ENCODE results near the gene MTERF1.
"Not testable (repeated sequence)": the region's sequence is repeated elsewhere in the genome, so short reads cannot be mapped to it uniquely, and the experiment has no call there.

Gene MTERF1

DNA sequence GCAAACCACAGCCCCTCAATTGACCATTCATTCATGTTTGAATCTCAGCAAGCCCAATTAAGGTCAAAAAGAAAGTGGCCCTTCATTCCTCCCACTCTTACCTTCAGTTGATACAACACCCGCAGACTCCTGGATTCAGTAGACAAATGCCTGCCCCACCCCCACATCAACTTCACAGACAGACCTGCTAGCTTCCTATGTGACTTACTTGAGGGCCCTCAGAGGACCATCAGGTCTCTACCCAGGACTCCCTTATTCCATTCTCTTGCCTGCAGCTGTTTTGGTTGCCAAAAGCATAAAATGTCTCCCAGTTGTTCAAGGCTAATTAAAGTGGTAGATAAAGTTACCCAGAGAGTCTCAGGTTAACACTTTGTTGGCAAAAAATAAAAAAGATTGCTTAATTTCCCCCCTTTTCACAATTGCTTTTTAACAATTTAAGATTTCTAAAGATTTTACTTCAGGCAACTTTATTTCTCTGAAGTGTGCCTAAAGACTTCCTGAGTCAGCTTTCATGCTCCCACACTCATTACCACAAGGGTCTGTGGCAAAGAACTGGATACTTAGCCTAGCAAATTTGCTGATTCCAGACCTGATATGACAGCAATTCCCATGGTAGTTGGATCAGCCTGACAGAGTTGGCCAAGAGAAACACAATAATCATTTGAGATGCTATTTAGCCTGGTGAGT is 3.3 kb upstream of the MTERF1 start:
- peak; percentile 6 for DNase-seq

DNA sequence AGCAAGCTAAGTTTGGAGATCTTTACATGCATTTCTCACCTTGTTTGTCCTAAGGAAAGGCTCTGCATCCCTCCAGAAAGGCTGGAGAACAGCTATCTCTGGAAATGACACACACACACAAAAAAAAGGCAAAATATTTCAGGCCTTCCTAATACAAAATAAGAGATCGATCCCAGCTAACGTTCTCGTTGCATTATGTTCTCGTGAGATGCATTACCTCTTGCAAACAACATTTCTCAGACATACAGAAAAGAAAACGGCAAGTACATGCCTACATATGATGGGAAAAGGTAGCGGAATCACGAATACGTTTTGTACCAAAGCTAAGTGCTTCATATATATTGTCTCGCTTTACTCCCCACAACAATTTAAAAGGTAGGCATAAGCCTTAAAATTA is 488 bp downstream of the MTERF1 start:
- no peak for DNase-seq

DNA sequence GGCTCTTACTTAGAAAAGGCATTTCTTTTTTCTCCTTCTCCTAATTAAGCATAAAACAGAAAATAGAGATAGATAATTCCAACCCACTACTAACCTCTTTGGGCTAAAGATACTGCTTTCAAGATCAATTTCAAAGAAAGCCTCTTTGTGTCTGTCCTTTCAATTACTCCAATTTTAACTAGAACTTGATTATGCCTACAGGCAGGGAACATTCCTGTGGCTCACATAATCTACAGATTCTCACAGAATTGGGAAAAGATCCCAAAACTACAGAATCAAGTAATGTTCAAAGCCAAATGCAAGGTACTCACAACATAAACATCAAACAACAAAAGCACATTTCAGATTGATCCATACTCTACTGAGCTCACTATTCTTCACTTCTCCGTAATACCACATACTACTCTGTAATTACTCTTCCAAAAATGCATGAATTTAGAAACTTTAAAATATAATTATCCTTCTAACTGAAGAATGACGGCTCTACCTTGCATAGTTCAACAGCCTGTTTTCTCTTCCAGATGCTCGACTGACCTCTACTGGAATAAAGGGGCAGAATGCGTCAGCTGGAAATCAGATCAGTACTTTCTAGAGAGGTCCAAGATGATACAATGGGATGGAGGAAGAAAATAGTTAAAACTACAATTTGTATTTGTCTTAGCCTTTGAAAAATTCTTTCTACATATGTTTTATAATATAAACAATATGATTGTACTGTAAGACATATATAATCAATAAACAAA is 3.9 kb downstream of the MTERF1 start:
- no peak for DNase-seq

DNA sequence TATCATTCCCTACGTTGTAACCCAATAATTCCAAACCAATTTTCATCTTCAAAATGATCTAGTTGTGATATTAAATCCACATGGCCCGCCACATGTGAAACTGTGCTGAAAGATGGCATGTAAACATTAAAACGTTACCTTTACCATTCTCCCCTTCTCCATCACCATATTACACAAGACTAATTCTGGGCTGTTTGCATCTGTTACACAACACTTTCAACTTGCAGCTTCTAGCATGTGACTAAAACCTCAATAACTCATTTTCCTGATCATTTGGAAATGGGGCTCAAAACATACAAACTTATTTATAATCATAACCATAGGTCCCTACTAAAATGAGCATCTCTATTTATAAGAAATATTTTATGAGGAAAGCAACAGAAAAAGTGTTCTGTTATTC is 4.7 kb downstream of the MTERF1 start:
- no peak for DNase-seq

DNA sequence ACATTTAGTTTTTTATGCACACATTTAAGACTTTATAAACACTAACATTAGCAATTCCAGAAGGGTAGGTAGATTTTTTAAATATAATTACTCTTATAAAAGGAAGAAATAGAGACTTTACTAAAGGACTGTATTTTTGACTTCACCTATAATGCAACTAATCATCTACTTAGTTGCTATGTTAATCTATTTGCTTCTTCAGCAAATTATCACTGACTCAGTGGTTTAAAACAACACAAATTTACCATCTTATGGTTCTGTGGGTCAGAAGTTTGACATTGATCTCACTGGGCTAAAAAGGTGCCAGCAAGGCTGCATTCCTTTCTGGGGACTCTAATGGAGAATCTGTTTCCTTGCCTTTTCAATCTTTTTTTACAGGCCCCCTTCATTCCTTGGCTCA is 7.6 kb downstream of the MTERF1 start:
- DNase-seq, result no peak

DNA sequence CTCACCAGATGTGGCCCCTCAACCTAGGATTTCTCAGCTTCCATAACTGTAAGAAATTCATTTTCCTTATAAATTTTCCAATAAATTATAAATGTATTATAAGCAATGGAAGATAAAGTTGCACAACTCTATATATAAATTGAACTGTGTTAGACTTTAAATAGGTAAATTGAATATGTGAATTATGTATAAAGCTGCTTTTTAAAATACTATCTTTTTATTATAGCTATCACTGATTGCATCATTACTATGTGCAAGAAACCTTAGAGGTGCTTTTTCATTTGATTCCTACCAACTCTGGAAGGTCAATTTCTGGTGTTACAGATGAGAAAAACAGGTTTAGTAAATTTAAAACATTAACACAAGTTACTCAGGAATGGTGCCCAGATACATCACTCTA is 8.4 kb downstream of the MTERF1 start:
- no peak for DNase-seq

DNA sequence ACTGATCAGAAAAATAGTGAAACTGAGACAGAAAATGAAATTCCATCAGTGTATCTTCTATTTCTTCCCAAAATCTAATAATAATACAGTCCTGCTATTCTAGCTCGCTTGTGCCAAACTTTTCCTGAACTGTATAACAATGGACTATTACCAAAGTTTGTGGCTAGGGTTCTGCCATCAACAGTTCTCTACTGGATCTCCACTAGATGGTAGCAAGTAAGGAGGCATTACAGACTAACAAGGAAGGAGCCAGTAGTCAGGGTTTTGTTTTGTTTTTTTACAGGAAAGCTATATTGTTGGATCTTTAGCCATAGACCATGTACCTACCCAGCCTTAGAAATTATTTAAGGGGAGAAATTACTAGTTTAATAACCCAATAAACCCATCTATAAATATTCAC is 10.8 kb downstream of the MTERF1 start:
- DNase-seq, result no peak

DNA sequence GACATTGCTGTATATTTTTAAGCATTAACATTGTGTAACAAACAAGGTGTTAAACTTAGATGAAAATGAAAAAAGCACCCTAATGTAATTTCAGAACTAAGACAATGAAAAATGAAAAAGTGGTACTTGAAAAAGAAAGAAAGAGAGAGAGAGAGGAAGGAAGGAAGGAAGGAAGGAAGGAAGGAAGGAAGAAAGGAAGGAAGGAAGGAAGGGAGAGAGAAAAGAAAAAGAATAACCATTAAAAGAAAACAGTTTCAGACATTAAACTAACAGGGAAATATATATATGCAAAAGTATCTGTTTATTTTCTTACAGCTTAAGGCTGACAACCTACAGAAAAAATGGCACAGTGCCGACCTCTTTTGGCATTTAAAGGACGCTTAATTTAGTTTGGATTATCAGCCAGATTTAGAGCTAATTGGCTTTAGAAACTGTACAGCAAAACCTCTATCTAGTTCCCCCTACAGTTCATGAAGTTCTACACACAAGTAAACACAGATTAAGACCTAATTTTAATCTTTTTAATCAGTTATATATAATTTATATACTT is 13.8 kb downstream of the MTERF1 start:
- DNase-seq, result no peak

DNA sequence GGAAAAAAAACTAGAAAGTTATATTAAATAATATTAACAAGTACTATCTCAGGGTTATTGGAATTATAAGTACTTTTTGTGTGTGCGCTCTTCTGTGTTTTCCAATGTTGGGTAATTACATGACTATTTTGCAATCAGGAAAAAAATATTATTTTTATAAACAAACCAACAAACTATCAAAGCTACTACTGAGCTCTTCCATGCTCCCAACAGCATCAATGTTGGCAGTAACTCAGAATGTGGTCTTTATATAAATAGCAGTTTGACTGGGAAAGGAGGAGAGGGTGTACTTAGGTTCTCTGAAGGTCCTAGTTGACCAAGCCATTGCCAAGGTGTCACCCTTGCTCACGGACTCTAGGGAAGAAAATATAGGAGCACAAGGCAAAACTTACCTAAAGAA is 15.0 kb downstream of the MTERF1 start:
- DNase-seq, result no peak

DNA sequence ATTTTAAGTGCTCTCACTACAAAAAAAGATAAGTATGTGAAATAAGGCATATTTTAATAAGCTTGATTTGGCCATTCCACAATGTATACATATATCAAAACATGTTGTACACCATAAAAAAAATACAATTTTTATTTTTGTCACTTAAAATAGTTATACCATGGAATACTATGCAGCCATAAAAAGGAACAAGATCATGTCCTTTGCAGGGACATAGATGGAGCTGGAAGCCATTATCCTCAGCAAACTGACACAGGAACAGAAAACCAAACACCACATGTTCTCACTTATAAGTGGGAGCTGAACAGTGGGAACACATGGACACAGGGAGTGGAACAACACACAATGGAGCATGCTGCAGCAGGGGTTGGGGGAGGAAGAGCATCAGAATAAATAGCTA is 15.9 kb downstream of the MTERF1 start:
- not testable (repeated sequence) for DNase-seq

DNA sequence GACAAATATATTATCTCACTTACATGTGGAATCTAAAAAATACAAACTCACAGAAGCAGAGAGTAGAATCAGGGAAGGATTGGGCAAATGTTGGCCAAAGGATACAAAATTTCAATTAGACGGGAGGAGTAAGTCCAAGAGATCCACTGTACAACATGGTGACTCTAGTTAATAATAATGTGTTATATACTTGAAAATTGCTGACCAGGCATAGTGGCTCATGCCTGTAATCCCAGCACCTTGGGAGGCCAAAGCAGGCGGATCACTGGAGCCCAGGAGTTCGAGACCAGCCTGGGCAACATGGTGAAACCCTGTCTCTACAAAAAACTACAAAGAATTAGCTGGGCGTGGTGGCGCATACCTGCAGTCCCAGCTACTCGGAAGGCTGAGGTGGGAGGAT is 16.4 kb downstream of the MTERF1 start:
- no peak for DNase-seq

DNA sequence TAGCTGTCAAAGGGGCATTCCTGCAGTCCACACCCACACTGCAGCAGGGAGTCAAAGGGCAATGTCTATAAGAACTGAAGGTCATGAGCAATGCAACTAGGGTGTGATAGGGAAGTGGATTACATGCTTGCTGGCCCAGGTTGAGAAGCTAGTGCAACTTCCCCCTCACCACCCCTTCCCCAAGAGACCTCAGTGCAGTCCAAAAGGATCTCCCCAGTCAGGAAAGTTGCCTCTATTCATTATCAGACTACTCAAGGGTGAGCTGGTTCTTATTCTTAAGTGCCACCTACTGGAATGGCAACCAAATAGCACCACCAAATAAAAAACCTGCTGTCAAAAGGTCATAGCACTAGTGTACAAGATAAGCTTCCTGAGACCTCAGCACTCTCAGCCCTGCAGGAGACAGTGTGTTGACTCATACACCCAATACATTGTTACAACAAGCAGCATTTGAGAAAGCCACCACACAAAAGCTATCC is 28.2 kb downstream of the MTERF1 start:
- DNase-seq, result peak; percentile 75

DNA sequence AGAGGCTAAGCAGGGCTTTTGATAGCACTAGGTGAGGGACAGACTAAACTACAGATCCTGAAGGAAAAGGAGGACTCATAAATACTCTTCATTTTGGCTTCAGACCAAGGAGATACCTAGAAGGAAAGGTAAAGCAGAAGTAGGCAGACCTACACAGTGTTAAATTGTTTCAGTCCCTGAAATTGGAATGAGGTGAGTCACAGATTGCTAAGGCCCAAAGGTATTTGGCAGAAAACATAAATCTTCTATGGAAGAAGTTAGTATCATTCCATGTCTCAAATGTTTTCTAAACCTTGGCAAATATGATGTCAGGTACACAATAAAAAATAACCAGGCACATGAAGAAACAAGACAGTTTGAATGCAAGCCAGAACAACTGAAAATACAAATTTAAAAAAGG is 30.0 kb downstream of the MTERF1 start:
- DNase-seq, result peak; percentile 90

DNA sequence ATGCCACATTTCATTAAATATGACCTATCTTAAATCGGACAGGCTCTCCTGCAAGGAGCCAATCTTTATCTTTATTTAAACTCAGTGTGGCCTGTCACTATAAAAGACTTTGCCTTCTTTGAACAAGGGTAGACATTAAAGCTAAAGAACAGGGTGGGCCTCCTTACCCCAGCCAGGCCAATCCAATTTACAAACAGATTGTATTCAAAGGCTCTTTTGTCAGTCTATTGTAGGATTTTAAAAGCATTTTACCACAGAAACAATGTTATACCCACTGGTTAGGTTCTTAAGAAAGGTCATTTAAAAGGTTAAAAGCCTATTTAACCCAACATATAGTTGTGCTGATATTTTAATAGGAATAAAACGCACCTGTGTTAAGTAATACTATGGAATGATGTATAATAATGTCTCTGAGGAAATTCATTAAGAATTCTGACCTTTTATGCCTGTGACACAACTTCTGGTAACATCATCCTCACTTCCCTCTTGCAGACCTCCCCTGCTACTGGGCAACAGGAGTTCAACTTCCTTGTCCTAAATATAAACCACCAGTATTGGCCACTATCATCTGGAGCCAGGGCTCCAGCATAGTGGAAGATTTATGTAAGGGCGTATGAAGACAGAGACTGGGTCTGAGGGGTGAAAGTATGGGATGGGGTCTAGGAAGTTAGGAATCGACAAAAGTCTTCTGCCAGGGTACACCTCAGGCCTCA is 32.5 kb downstream of the MTERF1 start:
- DNase-seq, result no peak

DNA sequence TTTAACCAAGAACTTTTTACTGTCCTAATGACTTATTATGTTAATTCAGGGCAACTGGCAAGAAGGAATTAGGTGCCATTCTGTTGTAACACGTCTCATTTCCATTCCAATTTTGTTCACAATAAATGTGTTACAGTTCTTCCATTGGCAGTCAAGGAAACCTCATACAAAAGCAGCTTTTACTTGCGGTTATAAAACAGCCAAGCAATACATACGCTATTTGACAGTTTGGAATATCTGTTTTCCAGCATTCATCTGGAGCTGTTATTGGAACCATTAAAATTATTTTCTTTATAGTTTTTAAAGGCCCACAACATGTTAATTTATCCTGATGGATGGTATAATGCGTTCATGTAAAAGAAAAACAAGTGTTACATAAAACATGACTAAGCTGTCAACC is 33.3 kb downstream of the MTERF1 start:
- no peak for DNase-seq

DNA sequence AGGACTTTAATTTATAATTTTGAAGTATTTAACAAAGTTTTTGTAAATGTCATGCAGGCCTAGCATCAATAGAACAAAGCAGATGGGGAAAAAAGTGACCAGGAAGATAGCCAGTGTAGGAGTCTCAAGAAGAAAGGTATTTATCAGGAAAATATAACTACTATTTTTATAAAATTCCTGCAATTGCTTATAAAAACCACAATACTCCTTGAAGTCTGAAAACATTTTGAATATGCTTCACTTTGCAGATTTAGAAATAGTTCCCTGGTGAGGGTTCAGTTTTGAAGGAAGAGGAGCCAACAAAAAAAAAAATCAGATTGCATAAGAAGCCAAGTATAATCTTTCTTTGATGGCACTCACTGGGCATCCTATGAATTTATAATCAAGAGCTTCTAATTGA is 34.1 kb downstream of the MTERF1 start:
- peak; percentile 51 for DNase-seq

DNA sequence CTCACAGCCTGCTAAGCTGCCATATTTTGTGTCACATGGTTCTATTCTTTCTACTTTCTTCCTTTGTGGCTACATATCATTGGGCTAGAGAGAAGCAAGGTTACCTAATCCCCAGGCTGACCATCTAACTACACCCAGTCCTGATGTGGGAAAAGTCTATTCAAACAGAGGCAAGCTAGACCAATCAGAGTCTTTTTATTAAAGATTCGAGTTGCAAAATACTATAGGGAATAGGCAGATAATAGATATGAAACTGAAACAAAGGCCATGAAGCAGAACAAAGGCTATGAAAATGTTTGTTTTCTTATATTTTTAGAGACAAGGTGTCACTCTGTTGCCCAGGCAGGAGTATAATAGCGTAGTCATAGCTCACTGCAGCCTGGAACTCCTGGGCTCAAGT is 36.7 kb downstream of the MTERF1 start:
- no peak for DNase-seq

DNA sequence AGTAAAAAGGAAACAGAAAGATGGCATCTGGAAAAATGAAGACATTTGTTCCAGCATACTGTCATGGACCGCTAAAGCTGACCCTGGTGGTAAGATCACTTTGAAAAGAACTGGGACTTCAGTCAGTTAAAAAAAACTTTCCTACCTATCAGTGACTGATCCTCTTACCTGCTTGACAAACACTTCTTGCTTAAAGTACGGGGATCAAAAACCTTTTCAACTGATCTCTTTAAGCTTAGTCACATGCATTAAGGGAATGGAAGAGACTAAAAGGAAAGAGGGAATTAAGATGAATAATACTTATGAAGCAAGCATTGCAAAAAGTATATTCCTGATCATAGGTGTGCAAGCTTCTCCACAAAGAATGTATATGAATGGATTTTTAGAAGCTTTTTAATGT is 42.1 kb downstream of the MTERF1 start:
- no peak for DNase-seq

DNA sequence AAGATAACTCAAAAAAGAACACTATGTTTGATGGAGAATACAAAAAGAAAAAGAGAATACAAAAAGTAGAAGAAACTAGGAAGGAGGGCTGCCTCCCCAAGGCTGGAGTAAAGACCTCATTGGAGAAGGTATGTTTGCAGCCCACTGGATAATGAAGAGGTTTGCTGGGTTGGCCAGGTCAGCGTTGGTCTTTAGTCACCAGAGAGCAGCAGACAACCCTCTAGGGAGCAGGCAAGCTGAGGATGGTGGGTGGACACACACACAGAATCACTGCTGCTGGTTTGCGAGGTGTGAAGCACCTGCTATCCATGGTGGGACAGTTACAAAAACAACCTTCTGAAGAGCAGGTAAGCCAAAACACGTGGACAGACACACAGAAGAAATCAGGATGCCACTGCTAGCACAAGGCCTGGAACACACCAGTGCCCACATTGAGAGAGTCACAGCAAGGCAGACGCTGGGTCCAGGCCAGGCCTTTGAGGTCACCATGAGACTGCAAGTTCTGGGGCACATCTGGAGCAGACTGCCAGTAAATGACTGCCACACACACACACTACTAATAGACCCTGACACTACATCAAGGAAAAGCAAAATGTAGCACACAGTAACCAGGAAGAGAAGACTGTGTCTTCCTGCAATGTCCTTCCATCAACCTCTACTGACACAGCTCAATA is 43.0 kb downstream of the MTERF1 start:
- DNase-seq, result no peak

DNA sequence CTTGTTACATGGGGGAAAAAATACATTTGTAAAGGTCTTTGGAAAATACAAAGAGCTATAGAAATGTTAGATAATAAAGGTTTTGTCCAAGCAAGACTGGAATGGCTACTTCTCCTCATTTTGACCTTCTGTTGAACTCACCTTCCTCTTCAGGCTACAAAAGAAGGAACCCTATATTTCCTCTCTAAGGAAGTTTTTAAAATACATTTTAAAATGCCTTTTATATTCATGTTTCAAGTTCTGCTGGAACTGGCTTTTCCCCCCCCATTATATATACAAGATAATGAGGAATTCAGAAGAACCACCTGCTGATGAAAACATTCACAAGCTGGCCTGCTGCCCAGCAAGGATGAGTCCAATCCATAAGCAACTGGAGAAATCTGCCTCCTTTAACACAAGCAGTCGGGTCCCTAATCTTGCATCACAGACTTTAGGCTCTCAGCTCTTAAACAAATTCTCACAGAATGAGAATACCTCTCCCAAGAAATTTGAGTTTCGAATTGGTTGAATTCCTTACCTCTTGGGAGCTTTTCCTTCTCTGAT is 44.6 kb downstream of the MTERF1 start:
- DNase-seq, result peak; percentile 80

DNA sequence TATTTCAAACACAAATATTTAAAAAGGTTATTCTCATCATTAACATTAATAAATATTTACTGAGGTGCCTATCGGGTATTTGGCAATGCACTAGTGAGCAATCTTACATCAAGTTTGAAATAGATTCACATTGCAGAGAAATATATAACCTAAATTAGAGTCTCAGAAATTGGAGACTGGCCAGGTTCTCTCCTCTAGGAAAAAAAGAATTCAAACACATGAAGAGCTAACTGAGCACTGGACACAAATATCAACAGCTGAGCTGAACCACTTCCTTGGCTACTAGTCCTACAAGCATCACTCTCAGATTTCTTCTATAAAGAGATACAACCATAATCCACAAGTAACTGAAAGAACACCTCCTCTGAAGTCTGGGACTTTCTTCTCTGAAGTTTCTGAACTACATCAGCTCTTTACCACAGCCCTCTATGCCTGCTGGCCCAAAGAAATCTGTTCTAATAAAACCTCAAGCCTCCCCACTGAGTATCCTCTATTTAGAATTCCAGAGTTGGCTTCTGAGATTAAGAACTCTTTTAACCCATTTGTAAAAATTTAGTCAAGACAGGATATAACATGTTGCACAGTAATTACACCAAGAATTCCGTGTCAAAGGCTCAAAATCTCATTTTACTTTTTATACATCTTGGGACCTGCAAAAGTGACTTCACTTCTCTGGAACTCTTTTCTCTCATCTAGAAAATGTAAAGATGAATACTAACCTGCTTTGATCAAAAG is 45.2 kb downstream of the MTERF1 start:
- DNase-seq, result no peak

DNA sequence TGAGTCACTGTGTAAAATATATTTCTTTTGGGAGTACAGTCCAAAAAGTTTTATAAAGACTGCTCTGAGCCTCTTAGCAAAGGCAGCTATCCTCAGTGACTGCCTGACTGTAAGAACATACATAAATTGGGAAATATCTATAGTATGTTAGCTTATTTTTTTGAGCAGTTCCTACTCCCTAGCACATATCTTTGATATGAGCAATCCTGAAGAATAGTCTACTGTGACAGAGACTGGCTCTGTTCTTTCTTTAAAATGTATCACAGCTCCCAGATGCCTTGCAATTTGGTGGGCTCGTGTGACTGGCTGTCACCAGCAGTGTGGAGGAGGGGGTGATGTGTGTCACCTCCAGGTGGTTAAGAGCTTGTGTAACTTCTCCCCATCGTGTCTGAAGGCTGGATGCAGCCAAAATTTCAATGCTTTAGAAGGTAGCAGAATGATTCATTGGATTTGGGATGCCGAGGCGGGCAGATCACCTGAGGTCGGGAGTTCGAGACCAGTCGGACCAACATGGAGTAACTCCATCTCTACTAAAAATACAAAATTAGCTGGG is 47.9 kb downstream of the MTERF1 start:
- DNase-seq, result peak; percentile 11

Data from NCI-H226 (cell line).